HL-60/S4 (cell line): ENCODE data around the gene DIAPH2.

Experiments
- in situ Hi-C: fragments of 300-500 bp; cut with MboI; formaldehyde crosslinking; loops from 2 replicates; pipeline ENCODE4 v1.14.3; 2022; ENCODE audit warnings: low sequenced_read_pairs

Gene DIAPH2

DNA sequence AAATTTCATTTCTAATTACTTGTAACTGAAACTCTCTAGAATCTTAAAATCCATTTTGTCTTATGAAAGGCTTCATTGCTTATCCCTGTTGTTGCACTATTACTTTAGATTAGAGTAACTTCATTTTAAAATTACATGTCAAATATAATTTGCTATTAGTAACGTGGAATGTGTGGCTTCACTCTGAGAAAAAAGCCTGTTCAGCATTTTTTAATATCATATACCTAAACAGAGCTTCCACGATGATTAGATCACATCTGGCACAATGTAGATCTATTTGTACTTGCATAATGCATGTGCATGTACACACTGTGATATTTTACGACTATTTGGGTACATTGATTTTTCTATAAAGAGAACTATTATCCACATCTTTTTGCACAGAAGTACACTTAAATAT, 847.2 kb downstream of the DIAPH2 start:
- in situ Hi-C loops: no loop called here

DNA sequence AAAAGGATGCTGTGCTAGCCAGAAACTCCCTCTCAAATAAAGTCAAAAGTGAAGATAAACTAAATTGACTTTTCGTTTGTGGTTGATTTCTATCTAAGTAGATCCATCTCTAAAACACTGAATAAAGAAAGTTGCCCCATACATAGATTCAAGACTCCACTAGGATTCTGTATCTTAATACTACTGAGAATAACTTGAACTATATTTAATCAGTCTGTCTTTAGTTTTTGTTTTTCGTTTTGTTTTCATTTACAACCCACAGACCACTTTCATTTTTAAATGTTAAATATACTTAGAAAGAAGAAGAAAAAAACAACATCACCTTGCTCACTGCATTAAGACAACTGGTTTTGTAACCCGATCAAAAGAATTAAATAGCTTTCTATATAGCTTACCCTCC, 854.1 kb downstream of the DIAPH2 start:
- in situ Hi-C loops: no loop called here

DNA sequence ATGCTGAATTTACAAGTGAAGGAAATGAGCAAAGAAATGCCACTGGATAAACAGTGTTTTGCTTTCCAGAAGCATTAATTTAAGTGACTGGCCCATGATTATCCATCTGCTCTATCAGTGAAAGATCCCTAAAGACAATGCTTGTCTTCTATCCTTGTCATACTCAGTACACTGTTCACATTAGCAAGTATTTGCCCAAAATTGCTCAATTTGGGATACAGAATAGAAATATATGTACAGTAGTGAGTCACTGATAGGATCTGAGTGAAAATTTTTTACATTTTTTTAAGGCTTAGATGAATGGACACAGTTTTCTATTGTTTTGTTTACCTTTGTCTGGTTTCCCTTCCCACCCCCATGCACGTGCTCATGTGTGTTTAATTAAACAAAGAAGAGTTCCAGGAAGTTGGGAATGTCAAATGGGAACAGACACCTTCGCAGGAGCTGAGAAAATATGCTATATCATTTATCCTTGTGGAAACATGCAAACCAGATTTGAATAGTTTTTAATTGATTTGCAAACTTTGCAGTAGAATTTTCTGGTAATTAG, 855.4 kb downstream of the DIAPH2 start:
- in situ Hi-C loops: no loop called here

DNA sequence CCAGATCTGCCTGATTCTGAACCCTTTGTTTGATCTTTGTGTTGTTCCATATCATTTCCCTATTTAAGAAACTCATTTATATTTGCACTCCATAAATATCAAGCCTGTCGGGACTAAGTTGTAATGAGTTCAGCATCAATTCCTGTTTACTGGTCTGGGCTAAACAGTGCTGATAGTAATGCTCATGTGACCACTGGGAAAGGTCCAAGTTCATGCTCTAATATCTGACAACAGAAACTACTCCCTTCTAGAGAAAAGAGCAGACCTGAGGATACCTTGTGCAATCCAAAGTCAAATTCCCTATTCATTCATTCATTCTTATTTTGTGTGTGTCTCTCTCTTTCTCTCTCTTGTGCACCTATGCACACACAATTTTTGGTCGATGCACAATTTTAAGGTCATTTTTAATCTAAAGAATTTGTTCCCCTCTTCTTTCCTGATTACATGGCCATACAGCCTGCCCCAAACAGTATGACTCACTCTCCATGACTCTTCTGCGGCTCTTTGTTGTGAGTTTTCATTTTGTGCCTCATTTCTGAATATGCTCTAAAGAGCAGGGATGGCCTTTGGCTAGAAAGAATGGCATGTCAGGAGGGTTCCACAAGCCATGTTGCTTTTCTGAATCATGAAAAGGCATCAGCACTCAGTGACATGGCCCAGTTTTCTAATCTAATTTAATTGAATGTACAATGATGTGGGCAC, 863.4 kb downstream of the DIAPH2 start:
- in situ Hi-C loops: no loop called here

DNA sequence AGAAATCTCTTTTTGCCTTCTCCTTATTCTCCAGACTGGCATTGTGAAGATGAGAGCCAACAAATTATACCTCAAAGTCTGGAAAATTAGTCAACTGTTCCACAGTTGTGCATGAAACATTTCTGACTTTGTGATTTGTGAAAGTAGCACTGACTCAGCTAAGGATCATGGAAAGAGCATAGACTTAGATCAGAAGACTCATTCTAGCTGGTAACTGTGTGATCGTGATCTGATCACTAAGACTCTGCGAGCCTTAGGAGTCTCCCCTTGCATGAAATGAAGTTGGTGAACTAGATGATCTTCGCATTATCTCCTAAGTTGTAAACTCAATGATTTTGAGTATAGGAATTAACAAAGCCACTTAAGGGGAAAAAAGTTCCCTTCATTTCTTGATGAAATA, 867.2 kb downstream of the DIAPH2 start:
- in situ Hi-C loops: no loop called here

DNA sequence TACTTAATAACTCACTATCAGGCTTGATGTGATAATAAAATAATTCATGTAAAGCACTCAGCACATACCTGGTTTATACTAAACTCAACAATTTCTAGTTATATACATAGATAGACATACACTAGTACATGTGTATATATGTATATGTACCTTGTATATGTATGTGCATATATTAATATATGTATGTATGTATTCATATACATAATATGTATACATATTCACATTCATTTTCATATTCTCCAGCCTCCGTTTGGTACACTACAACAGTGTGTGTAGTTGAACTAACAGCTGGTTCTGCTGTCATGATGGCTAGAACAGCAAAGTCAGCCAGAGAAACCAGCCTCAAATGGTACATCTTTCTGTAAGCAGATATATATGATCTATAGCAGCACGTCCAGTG, 869.2 kb downstream of the DIAPH2 start:
- in situ Hi-C loops: no loop called here

DNA sequence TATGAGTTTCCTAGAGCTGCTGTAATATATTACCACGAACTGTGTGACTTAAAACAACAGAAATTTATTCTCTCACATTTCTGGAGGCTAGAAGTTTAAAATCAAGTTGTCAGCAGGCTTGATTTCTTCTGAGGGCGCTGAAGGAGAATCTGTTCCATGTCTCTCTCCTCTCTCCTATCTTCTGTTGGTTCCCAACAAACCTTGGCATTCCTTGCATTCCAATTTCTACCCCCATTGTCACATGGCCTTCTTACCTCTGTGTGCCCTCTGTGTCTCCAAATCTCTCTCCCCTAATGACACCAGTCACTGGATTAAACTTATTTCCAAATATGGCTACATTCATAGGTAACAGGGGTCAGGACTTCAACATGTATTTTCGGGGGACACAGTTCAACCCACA, 871.7 kb downstream of the DIAPH2 start:
- in situ Hi-C loops: no loop called here

DNA sequence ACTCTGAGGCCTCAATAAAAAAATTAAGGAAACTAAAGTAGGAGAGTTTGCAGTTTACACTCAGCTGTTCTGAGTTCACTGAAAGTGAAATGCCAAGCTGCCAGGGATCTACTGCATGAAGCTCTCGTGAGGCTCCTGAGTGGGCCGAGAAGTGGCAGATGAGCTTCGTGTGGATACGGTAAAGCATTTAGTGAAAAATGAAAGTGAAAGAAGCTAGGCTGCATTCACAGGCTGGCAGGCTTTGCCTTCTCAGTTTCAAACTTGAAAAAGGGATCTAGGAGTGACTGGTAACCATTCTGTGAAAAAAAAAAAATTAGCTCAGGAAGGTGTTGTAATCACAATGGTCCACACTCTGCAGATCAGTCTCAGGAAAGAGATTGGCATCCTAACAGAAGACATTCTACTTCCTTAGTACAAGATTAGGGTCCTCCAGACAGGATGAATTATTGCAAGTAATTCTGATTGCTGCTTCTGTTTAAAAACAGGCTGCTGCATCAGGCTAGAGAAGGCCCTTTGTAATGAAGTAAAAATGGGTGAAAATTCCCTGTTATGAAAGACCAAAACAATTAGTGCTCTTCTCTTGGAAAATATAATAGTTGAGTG, 879.0 kb downstream of the DIAPH2 start:
- in situ Hi-C loops: no loop called here

DNA sequence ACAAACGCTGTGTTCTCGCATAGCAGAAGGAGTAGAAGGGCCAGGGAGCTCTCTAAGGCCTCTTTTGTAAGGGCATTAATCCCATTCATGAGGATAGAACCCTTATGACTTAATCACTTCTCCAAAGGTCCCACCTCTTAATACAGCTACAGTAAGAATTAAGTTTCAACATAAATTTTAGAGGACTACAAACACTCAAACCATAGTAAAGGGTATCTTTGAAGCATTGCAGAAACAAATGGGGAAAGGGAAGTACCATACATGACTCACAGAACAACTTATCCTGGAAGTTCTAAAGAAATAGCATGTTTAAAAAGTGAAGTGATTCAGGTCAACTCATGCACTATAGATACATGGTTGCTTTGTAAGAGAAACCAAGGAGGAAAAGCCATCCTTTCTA, 879.9 kb downstream of the DIAPH2 start:
- in situ Hi-C loops: no loop called here

DNA sequence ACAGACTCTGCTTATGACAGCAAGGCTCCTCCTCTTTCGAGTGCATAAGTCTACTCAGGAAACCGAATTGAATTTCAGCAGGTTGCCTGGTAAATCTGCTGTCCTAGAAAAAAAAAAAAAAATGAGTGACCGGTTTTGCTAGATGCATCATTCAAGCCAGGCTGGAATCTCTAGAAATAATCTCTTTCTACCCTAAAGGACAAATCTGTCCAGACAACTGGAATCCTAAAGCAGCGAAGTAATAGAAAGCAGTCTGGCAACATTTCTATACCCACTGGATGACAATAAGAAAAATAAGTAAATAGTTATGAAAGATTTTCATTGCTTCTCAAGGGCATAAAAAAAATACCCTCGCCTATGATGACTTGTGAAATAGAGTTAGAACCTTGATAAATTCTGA, 902.5 kb downstream of the DIAPH2 start:
- in situ Hi-C loops: no loop called here

DNA sequence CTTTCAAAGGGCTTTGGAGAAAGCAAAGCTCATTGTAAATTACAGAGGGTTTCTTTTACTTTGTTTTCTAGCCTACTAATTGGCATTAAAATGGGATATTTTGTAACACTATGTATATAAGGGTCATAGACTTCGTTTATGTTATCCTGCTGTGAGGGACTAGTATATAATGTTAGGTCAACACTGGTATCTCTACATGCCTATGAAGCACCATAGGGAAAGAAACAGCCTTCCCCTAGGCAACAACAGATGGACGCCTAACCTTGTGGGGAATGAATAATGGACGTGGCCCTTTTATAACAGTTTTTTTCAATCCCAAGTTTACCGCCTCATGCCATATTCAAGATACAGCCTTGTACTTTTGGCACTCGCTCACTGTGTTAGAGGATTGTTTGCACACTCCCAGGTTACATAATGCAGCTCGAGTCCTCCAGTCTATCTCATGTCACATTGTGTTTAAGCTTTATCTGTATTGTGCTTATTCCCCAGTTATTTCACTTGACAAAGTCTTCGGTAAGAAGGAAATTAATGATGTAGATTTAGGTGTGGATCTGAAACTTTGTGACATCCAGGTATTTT, 910.1 kb downstream of the DIAPH2 start:
- in situ Hi-C loops: no loop called here

DNA sequence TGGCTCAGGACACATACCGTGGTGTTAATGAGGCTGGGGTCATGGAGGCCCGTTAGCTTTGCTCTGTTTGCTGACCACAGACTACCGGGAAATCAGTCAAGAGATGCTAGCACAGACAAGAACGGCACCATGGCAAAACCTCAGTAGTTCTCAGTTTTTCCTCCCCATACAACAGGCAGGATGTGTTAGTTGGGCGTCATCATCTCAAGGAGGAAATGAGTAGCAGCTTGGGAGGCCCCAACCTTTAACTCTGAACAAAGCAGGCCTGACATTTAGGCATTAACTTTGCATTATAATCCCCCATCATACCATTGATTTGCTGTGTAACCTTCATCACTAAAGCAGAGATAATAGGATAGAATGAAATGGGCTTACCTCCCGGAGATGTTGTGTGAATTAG, 913.3 kb downstream of the DIAPH2 start:
- in situ Hi-C loops: no loop called here

DNA sequence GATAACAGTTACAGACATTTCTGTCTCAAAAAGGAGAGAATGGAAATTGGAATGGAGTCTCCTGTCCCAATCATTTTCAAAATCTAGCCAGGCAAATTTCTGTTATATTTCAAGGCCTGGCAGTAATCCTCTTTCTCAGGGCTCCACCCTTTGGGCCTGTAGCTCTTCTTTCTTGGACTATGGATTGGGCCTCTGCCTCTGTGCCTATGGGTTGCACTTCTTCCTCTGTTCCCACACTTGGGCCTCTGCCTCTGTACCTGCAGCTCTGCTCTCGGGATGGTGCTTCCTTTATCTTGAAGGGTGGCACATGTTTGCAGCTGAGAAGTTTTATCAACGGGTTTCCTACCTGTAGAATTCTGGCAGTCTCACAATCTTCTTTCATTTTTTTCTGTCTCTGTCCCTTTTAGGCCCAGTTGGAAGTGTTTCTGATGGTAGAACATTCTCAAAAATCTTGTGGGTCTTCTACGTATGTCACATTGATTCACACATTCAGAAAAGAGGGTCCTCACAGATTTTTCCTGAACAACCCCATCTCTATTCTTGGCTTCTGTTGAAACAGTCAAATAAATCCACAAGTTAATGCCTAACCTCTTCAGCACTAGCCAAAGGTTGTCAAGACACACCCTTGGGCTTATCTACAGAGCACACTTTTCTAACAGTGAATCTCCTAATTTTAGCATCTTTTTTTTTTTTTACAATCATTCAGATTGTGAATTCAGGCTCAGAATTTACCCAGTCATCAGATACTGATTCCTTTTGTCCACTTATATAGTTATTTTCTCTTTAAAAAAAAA, 918.0 kb downstream of the DIAPH2 start:
- in situ Hi-C loops: no loop called here

DNA sequence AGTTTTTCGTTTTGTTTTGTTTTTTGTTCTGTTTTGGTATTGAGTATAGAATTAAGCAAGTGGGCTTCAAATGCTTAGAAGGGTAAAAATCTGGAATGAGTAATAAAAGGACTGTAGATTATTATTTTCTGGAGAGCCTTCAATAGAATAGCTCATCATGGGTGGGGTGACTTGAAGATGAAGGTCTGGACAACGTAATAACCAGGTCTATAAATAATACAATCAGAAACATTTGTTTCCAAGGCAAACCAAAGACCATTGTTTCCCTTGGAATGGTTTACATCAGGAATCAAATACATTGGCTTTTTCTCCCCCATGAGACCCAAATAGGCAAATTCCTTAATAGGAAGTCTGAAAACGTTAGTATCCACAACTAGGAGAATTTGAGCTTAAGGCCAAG, 920.6 kb downstream of the DIAPH2 start:
- in situ Hi-C loops: no loop called here

DNA sequence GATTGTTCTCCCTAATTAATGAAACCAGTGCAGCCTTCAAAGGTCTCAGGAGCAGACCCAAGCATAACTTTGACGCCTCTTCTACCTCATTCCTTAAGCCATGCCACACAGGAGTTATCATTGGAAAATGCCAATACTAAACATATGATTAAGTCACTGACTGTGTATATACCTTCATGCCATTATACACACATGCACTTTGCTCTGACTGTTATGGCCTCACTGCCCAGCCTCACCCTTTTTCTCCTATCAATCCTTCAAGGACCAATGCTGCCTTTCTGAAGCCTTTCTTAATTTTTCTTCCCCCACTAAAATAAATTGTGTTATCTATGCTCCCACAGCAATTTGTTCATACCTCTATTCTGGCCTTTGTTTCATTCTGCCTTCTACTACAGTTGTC, 924.7 kb downstream of the DIAPH2 start:
- in situ Hi-C loops: no loop called here

DNA sequence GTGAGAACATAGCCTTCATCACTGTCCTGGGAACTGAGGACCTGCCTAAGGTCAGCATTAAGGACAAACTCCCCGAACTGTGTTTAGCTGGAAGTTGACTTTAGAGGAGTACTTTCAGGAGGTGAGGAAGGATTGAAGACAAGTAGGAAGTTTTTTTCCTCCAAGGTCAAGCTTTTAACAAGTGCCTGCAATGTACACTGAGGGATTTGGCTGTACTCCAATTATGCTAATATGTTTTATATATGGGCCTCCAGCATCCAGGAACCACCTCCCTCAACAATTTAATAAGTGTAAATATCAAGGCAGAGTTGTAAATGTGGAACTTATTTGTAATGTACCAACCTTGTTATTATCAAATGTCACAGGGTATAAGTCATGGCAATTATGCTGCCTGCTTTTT, 925.3 kb downstream of the DIAPH2 start:
- in situ Hi-C loops: no loop called here

DNA sequence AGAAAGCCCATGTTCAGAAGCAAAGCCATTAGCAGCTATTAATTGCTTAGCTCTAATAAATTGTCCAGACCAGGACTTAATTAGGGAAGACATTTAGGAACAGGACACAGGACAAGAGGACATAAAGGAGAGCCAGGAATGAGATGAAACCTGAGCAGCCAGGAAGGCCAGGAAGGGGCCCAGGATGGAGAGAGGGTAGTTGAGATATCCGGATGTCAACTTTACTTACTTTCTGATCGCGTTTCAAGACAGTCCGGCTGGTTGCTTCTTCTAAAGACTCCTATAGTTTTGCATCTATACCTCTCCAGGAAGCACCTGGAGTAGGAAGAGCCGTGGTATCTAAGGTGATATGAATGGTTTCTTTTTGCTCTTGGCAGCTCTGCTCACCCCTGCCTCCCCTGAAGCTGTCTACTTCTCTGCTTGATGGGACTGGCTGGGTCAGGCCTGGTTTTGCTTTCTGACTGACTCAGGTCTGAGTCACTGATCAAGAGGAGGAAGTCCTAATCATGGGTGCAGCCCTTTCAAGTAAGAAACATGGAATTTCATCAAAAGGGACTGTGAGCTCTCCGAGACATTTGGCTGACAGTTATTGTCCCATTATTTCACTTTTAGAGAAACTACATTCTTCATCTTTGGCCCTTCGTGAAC, 932.4 kb downstream of the DIAPH2 start:
- in situ Hi-C loops: no loop called here

DNA sequence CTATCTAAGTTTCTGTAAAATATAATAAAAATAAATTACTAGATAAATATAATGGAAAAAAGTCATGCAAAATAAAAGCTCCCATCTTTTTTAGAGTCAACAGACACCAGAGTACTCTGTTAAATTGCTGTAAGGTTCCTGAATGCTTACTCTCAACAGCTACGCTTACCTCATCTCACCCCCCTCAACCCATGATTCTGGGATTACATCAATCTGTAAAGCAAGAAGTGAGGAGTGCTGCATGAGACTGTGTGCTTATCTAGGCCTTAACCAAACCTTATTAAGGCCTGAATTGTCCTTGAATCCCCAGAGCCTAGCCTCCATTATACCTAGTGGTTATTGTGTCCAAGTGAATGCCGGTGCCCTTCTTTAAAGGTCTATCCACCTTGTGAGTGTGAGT, 934.9 kb downstream of the DIAPH2 start:
- in situ Hi-C loops: no loop called here

DNA sequence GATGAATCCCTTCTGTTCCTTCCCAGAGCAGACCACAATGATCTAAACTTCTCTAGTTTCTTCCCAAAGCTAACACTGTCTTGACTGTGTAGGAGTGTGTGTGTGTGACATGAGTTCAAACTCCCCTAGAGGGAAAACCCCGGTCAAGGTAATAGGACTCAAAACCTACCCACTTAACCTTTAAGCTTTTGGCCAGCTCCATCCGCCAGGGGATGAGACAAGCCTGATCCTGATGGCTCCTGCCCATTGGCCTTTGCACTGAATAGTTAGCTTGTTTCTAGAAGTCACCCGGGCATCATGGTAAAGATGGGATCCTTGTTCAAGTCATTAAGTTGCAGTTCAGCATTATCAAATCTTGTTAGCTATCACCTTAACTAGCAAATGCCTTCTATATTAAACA, 937.5 kb downstream of the DIAPH2 start:
- in situ Hi-C loops: no loop called here

DNA sequence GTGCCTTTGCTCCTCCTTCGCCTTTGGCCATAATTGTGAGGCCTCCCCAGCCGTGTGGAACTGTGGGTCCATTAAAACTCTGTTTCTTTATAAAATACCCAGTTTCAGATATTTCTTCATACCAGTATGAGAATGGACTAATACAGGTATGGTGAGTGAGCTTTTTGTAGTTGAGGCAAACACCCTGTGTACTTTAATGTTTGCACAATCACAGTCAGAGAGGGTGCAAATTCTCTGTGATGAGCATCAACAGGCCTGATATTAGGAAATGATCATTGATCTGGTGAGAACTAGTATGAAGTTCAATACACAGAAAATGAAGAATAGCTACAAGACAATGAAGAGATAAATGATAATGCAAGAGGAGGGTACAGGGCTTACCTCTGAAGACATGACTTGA, 943.7 kb downstream of the DIAPH2 start:
- in situ Hi-C loops: no loop called here
